H9 (cell line): Measurements from ENCODE around the gene TMEM183A. TPM values are rescaled to one million over a fixed set of nuclear protein-coding genes. Genes with fewer than 3 reads are reported as not detected.

Experiments used
- DNase-seq: peaks from one replicate; pipeline ENCODE4 v3.0.0-alpha.2; 2017
- H2AFZ ChIP-seq: one replicate; pipeline ENCODE4 v1.6.1; 2013; ENCODE audit warnings: mild to moderate bottlenecking, low read length, control low read depth, moderate library complexity
- H2AK5ac ChIP-seq: 2 replicates; pipeline ENCODE4 v1.6.1; 2013; ENCODE audit warnings: low read length, control low read depth, mixed read lengths; ENCODE audit not compliant: insufficient read length
- H2BK120ac ChIP-seq: one replicate; pipeline ENCODE4 v1.6.1; 2013; ENCODE audit warnings: low read depth, mild to moderate bottlenecking, low read length, control low read depth, inconsistent platforms; ENCODE audit not compliant: poor library complexity, severe bottlenecking
- H2BK12ac ChIP-seq: 2 replicates; pipeline ENCODE4 v1.6.1; 2013; ENCODE audit warnings: low read length, control low read depth, mixed read lengths, low read depth; ENCODE audit not compliant: insufficient read length
- H2BK15ac ChIP-seq: 2 replicates; pipeline ENCODE4 v1.6.1; 2013; ENCODE audit warnings: low read depth, low read length, control low read depth
- H2BK20ac ChIP-seq: one replicate; pipeline ENCODE4 v1.6.1; 2013; ENCODE audit warnings: low read depth, mild to moderate bottlenecking, low read length, control low read depth, inconsistent platforms; ENCODE audit not compliant: poor library complexity, severe bottlenecking
- H2BK5ac ChIP-seq: 2 replicates; pipeline ENCODE4 v1.6.1; 2013; ENCODE audit warnings: low read length, control low read depth, mixed read lengths; ENCODE audit not compliant: insufficient read length
- H3K14ac ChIP-seq: 2 replicates; pipeline ENCODE4 v1.6.1; 2013; ENCODE audit warnings: low read length, control low read depth; ENCODE audit not compliant: insufficient read depth
- H3K18ac ChIP-seq: 2 replicates; pipeline ENCODE4 v1.6.1; 2013; ENCODE audit warnings: low read depth, mild to moderate bottlenecking, mixed read lengths, low read length, control low read depth; ENCODE audit not compliant: insufficient read length
- H3K23ac ChIP-seq: 2 replicates; pipeline ENCODE4 v1.6.1; 2013; ENCODE audit warnings: low read length, control low read depth, mixed read lengths, low read depth; ENCODE audit not compliant: insufficient read length
- H3K23me2 ChIP-seq: 2 replicates; pipeline ENCODE4 v1.6.1; 2013; ENCODE audit warnings: low read depth, mild to moderate bottlenecking, mixed read lengths, low read length, control low read depth; ENCODE audit not compliant: insufficient read length, poor library complexity, severe bottlenecking
- H3K27ac ChIP-seq: 2 replicates; pipeline ENCODE4 v1.5.1; 2013; ENCODE audit warnings: low read length, control low read depth, mixed read lengths, low read depth; ENCODE audit not compliant: insufficient read length
- H3K27me3 ChIP-seq: 2 replicates; pipeline ENCODE4 v1.6.1; 2013; ENCODE audit warnings: low read length, control low read depth, inconsistent platforms; ENCODE audit not compliant: insufficient read depth
- H3K4ac ChIP-seq: 2 replicates; pipeline ENCODE4 v1.6.1; 2013; ENCODE audit warnings: low read depth, mild to moderate bottlenecking, control low read depth, inconsistent platforms, low read length, moderate library complexity
- H3K4me1 ChIP-seq: 2 replicates; pipeline ENCODE4 v1.6.1; 2013; ENCODE audit warnings: low read length, control low read depth, inconsistent platforms; ENCODE audit not compliant: insufficient read depth
- H3K4me2 ChIP-seq: 2 replicates; pipeline ENCODE4 v1.6.1; 2013; ENCODE audit warnings: low read length, control low read depth, mixed read lengths; ENCODE audit not compliant: insufficient read length, insufficient read depth
- H3K56ac ChIP-seq: 2 replicates; pipeline ENCODE4 v1.6.1; 2013; ENCODE audit warnings: low read depth, mild to moderate bottlenecking, mixed read lengths, low read length, control low read depth; ENCODE audit not compliant: insufficient read length
- H3K79me1 ChIP-seq: 2 replicates; pipeline ENCODE4 v1.6.1; 2013; ENCODE audit warnings: low read depth, mild to moderate bottlenecking, moderate library complexity, low read length, control low read depth, inconsistent platforms; ENCODE audit not compliant: insufficient read depth, poor library complexity, severe bottlenecking
- H3K79me2 ChIP-seq: 2 replicates; pipeline ENCODE4 v1.6.1; 2013; ENCODE audit warnings: low read length, control low read depth, inconsistent platforms; ENCODE audit not compliant: insufficient read depth
- H3K9ac ChIP-seq: 2 replicates; pipeline ENCODE4 v1.6.1; 2013; ENCODE audit warnings: low read length, control low read depth, mixed read lengths; ENCODE audit not compliant: insufficient read length; ENCODE audit errors: extremely low read depth
- H3K9me3 ChIP-seq: one replicate; pipeline ENCODE4 v1.6.1; 2013; ENCODE audit warnings: low read depth, low read length, inconsistent platforms; ENCODE audit not compliant: control insufficient read depth
- H3T11ph ChIP-seq: one replicate; pipeline ENCODE4 v1.6.1; 2013; ENCODE audit warnings: mild to moderate bottlenecking, low read length, control low read depth, inconsistent platforms
- H4K20me1 ChIP-seq: one replicate; pipeline ENCODE4 v1.6.1; 2013; ENCODE audit not compliant: control insufficient read depth, insufficient read length, insufficient read depth
- H4K5ac ChIP-seq: 2 replicates; pipeline ENCODE4 v1.6.1; 2013; ENCODE audit warnings: low read depth, mild to moderate bottlenecking, mixed read lengths, low read length, control low read depth; ENCODE audit not compliant: insufficient read length
- H4K8ac ChIP-seq: replicated peaks from 2 replicates; pipeline ENCODE4 v1.6.1; 2013; ENCODE audit warnings: low read length, control low read depth, mixed read lengths, low read depth; ENCODE audit not compliant: insufficient read length
- H4K91ac ChIP-seq: 2 replicates; pipeline ENCODE4 v1.6.1; 2013; ENCODE audit warnings: low read depth, mild to moderate bottlenecking, moderate library complexity, mixed read lengths, low read length, control low read depth; ENCODE audit not compliant: insufficient read length
- H3K27ac Mint-ChIP-seq, 3 experiments: 2 replicates in 2 of 3; 3 replicates in 1 of 3; pipeline ENCODE4 v1.8.0; 2020 to 2021; ENCODE audit warnings: mixed read lengths in 3 of 3, mild to moderate bottlenecking in 1 of 3, moderate library complexity in 1 of 3
- H3K27me3 Mint-ChIP-seq: 2 replicates; pipeline ENCODE4 v1.8.0; 2021; ENCODE audit warnings: low read depth, mild to moderate bottlenecking, moderate library complexity, mixed read lengths
- H3K36me3 Mint-ChIP-seq, 3 experiments: 2 replicates in 2 of 3; 3 replicates in 1 of 3; pipeline ENCODE4 v1.8.0; 2020 to 2021; ENCODE audit warnings: low read depth in 3 of 3, mixed read lengths in 3 of 3; ENCODE audit not compliant: insufficient read depth in 1 of 3
- H3K4me1 Mint-ChIP-seq, 2 experiments: 2 replicates each; pipeline ENCODE4 v1.8.0; 2020; ENCODE audit warnings: mixed read lengths in 2 of 2
- H3K4me3 Mint-ChIP-seq, 2 experiments: 2 replicates in 1 of 2; 3 replicates in 1 of 2; pipeline ENCODE4 v1.8.0; 2020 to 2021; ENCODE audit warnings: mild to moderate bottlenecking in 2 of 2, mixed read lengths in 2 of 2, moderate library complexity in 1 of 2
- H3K9me3 Mint-ChIP-seq, 2 experiments: 2 replicates in 1 of 2; 3 replicates in 1 of 2; pipeline ENCODE4 v1.8.0; 2020; ENCODE audit warnings: mild to moderate bottlenecking in 2 of 2, mixed read lengths in 2 of 2, moderate library complexity in 1 of 2
- CTCF ChIP-seq: fragments of 200-600 bp; sonication (generic); conservative IDR thresholded peaks from 3 replicates; pipeline ENCODE4 v1.8.0; 2021; ENCODE audit warnings: antibody characterized with exemption, mild to moderate bottlenecking
- WGBS: extraction: QIAGEN DNeasy Blood & Tissue Kit; methylation state at CpG from one replicate; pipeline ENCODE4 v1.1.7; 2013; ENCODE audit warnings: missing lambda C conversion rate, low lambda C conversion rate, mixed read lengths; ENCODE audit not compliant: insufficient read length; ENCODE audit errors: extremely low coverage; 5-methylcytosine and 5-hydroxymethylcytosine counted together
- long read RNA-seq: library from polyadenylated mRNA; unstranded; transcript quantifications from one replicate; pipeline ENCODE4 v2.0.0, GENCODE V29; 2020
- total RNA-seq: library from RNA; stranded (reverse); gene quantifications from 2 replicates; pipeline ENCODE4 v1.2.1, GENCODE V29; 2021

TMEM183A gene
- total RNA-seq = 93.4 and 96.0 TPM in 2 replicates
- long read RNA-seq, transcript TMEM183A-201 (8 exons, 3,019 nt) = major isoform, 382 of 584 reads
- long read RNA-seq, partial matches to known transcripts = 20 of 584 reads
- long read RNA-seq, other reads (novel, unspliced or antisense) = 182 of 584 reads

- WGBS = no CpG with 5 or more reads among the region's 78 CpGs
- no peak within 1 kb of the TSS for H3K56ac ChIP-seq
- peak within 1 kb of the TSS; percentile 41 for H4K5ac ChIP-seq
- H2BK15ac ChIP-seq = no peak within 1 kb of the TSS
- peaks cover 22 to 33% (median 32%) of the 10 kb centered on the region in 3 experiments; a peak in 6 of 7 replicates for H3K36me3 Mint-ChIP-seq
- H3K9ac ChIP-seq = peak within 1 kb of the TSS; percentile 87
- peaks cover 19 to 23% of the 10 kb centered on the region in 2 experiments for H3K4me1 Mint-ChIP-seq
- H3K4ac ChIP-seq = peak within 1 kb of the TSS; percentile 36; the same call in 1 of the 2 replicates
- peaks cover 9% of the 10 kb centered on the region; the same call in 1 of the 2 replicates for H3K79me2 ChIP-seq
- H3K9me3 Mint-ChIP-seq = no peaks in the 10 kb centered on the region; a peak in 2 of 5 replicates
- peak within 1 kb of the TSS; percentile 20 for H2BK5ac ChIP-seq
- no peaks in the 10 kb centered on the region for H4K20me1 ChIP-seq
- H3K27me3 Mint-ChIP-seq = no peaks in the 10 kb centered on the region; the same call in 1 of the 2 replicates
- no peak within 1 kb of the TSS for H2BK20ac ChIP-seq
- peak within 1 kb of the TSS; percentile 79 for H3K14ac ChIP-seq
- peaks cover 3% of the 10 kb centered on the region for H3K4me1 ChIP-seq
- H3K27ac ChIP-seq = peak within 1 kb of the TSS; percentile 88
- peak within 1 kb of the TSS; percentile 99 for H2BK120ac ChIP-seq
- H3T11ph ChIP-seq = peak within 1 kb of the TSS; percentile 98
- peak within 1 kb of the TSS; percentile 97 to 100 (median 99) for H3K27ac Mint-ChIP-seq
- no peak within 1 kb of the TSS for H2AK5ac ChIP-seq
- H2BK12ac ChIP-seq = no peak within 1 kb of the TSS
- no peak within 1 kb of the TSS for H4K91ac ChIP-seq
- H3K27me3 ChIP-seq = no peaks in the 10 kb centered on the region
- peaks cover 4% of the 10 kb centered on the region for H3K23me2 ChIP-seq
- H3K4me2 ChIP-seq = peak within 1 kb of the TSS; percentile 82
- no peak within 1 kb of the TSS for H3K23ac ChIP-seq
- peak; percentile 98 for DNase-seq
- no peak for TF ChIP-seq CTCF
- H3K4me3 Mint-ChIP-seq = peak within 1 kb of the TSS; percentile 97 to 98
- peaks cover 5% of the 10 kb centered on the region for H3K79me1 ChIP-seq
- H3K9me3 ChIP-seq = no peaks in the 10 kb centered on the region
- peak within 1 kb of the TSS; percentile 88 for H3K18ac ChIP-seq
- no peak within 1 kb of the TSS for H2AFZ ChIP-seq
- no peak within 1 kb of the TSS for H4K8ac ChIP-seq
Observed at GRCh38 chr1:203006948-203007871, at the start of gene TMEM183A. Gene TMEM183A, plus strand, starts transcription at chr1:203007374. Its CDS starts 92 bp downstream, at chr1:203007466.
